ENCODE measurements around the gene RSPO1.
"Not testable (repeated sequence)": the region's sequence is repeated elsewhere in the genome, so short reads cannot be mapped to it uniquely, and the experiment has no call there.

RSPO1 gene

GRCh38 chr1:37634244-37634991 is at the start of gene RSPO1:
RSPO1 (minus strand) TSS chr1:37634892; CDS start chr1:37629661, 5,231 bp downstream.
- DNase-seq, result peak; percentile 17

- DNase-seq, result not testable (repeated sequence)
Observed at GRCh38 chr1:37684182-37684581, 49.5 kb upstream of the RSPO1 start.

- peak; percentile 85 for DNase-seq
Observed at GRCh38 chr1:37682334-37682987, 47.8 kb upstream of the RSPO1 start.

- DNase-seq, result no peak
Observed at GRCh38 chr1:37680933-37681332, 46.2 kb upstream of the RSPO1 start.

- DNase-seq, result no peak
Observed at GRCh38 chr1:37677808-37678207, 43.1 kb upstream of the RSPO1 start.

GRCh38 chr1:37677143-37677439 is 42.4 kb upstream of the RSPO1 start:
- no peak for DNase-seq

GRCh38 chr1:37676281-37677142 is 41.8 kb upstream of the RSPO1 start:
- DNase-seq, result no peak

GRCh38 chr1:37673920-37674319 is 39.2 kb upstream of the RSPO1 start:
- DNase-seq, result no peak

- DNase-seq, result no peak
Observed at GRCh38 chr1:37672136-37672870, 37.6 kb upstream of the RSPO1 start.

- no peak for DNase-seq
Observed at GRCh38 chr1:37671261-37671660, 36.6 kb upstream of the RSPO1 start.

- DNase-seq, result no peak
Observed at GRCh38 chr1:37670133-37670532, 35.4 kb upstream of the RSPO1 start.

GRCh38 chr1:37667023-37667671 is 32.5 kb upstream of the RSPO1 start:
- DNase-seq, result no peak

GRCh38 chr1:37666241-37666867 is 31.7 kb upstream of the RSPO1 start:
- DNase-seq, result no peak

GRCh38 chr1:37663426-37664000 is 28.8 kb upstream of the RSPO1 start:
- DNase-seq, result no peak

GRCh38 chr1:37662031-37662755 is 27.5 kb upstream of the RSPO1 start:
- no peak for DNase-seq

GRCh38 chr1:37661401-37661800 is 26.7 kb upstream of the RSPO1 start:
- no peak for DNase-seq

- DNase-seq, result no peak
Observed at GRCh38 chr1:37660664-37661063, 26.0 kb upstream of the RSPO1 start.

GRCh38 chr1:37658486-37658885 is 23.8 kb upstream of the RSPO1 start:
- DNase-seq, result no peak

- no peak for DNase-seq
Observed at GRCh38 chr1:37657620-37658412, 23.1 kb upstream of the RSPO1 start.

GRCh38 chr1:37656881-37657280 is 22.2 kb upstream of the RSPO1 start:
- no peak for DNase-seq

All from suppressor macrophage treated with lipopolysaccharide for 4 hours (primary cell).